GM12878 (cell line): ENCODE measurements around the gene ST8SIA1. TPM values are rescaled to one million over a fixed set of nuclear protein-coding genes. Genes with fewer than 3 reads are reported as not detected.

Source experiments
- ATAC-seq: fragments of 200-7000 bp; cut with Tn5 transposase; 3 replicates; pipeline ENCODE4 v1.9.1; 2020; ENCODE audit warnings: mild to moderate bottlenecking, moderate library complexity
- BruUV-seq: library from RNA; stranded (reverse); fragments of 400-500 nt; replicated peaks from 2 replicates; lab custom pipeline; 2021; lab: Mats Ljungman, UMichigan
- CTCF ChIA-PET: fragments of 300-600 bp; sonication (Branson Sonifier 250); formaldehyde crosslinking; extraction: SDS; loops from one replicate; lab custom pipeline; 2021; ENCODE audit warnings: inconsistent platforms; lab: Yijun Ruan, JAX
- POLR2A ChIA-PET: fragments of 350-600 bp; formaldehyde crosslinking; extraction: SDS; loops from one replicate; lab custom pipeline; 2021; ENCODE audit warnings: inconsistent platforms; lab: Charles Lee
- RAD21 ChIA-PET: fragments of 300-600 bp; sonication (Branson Sonifier 250); formaldehyde crosslinking; loops from one replicate; lab custom pipeline; 2023; ENCODE audit warnings: antibody characterized with exemption; ENCODE audit not compliant: unreplicated experiment; lab: Charles Lee
- SMC1A ChIA-PET: fragments of 300-600 bp; sonication (Branson Sonifier 250); formaldehyde crosslinking; loops from one replicate; lab custom pipeline; 2023; ENCODE audit not compliant: unreplicated experiment, uncharacterized antibody; lab: Charles Lee
- DNase-seq: peaks from one replicate; pipeline ENCODE4 v3.0.0-alpha.2; 2011; ENCODE audit warnings: low read depth, low spot score
- FAIRE-seq: peaks from 3 replicates; lab custom pipeline; 2011; peaks lifted over from hg19 to GRCh38; lab: Jason Lieb, UNC
- H2AFZ ChIP-seq: 2 replicates; pipeline ENCODE4 v1.6.0; 2011; ENCODE audit warnings: low read depth, low read length, control low read depth; ENCODE audit not compliant: control insufficient read depth
- H3K27ac ChIP-seq: 2 replicates; pipeline ENCODE4 v1.5.1; 2011; ENCODE audit warnings: control low read depth; ENCODE audit not compliant: control insufficient read depth, insufficient read depth
- H3K27me3 ChIP-seq, 2 experiments: replicated peaks in 1 of 2; 2 replicates each; pipeline versions ENCODE4 v1.6.0 to v1.6.1; 2011; ENCODE audit warnings: low read length in 1 of 2; ENCODE audit not compliant: control insufficient read depth in 2 of 2, insufficient read depth in 2 of 2
- H3K36me3 ChIP-seq, 2 experiments: 2 replicates each; pipeline ENCODE4 v1.5.1; 2011; ENCODE audit warnings: low read length in 1 of 2; ENCODE audit not compliant: control insufficient read depth in 2 of 2, insufficient read depth in 2 of 2
- H3K4me1 ChIP-seq: 2 replicates; pipeline ENCODE4 v1.6.1; 2011; ENCODE audit warnings: mild to moderate bottlenecking, low read length, moderate library complexity, mixed read lengths; ENCODE audit not compliant: control insufficient read depth, insufficient read depth
- H3K4me2 ChIP-seq: 2 replicates; pipeline ENCODE4 v1.6.0; 2011; ENCODE audit warnings: control low read depth; ENCODE audit not compliant: control insufficient read depth, insufficient read depth
- H3K4me3 ChIP-seq: fragments of 200-600 bp; sonication (generic); 2 replicates; pipeline ENCODE4 v1.5.1; 2016
- H3K79me2 ChIP-seq: 2 replicates; pipeline ENCODE4 v1.6.0; 2011; ENCODE audit warnings: low read length; ENCODE audit not compliant: control insufficient read depth, insufficient read depth
- H3K9ac ChIP-seq: 2 replicates; pipeline ENCODE4 v1.8.0; 2011; ENCODE audit warnings: low read length, control low read depth, mixed read lengths; ENCODE audit not compliant: control insufficient read depth, insufficient read depth
- H3K9me3 ChIP-seq: replicated peaks from 3 replicates; pipeline ENCODE4 v1.5.1; 2011; ENCODE audit warnings: mild to moderate bottlenecking, low read length; ENCODE audit not compliant: control insufficient read depth, insufficient read depth
- H4K20me1 ChIP-seq: 2 replicates; pipeline ENCODE4 v1.6.0; 2011; ENCODE audit not compliant: control insufficient read depth, insufficient read depth
- ASH2L ChIP-seq: fragments of 300-600, 200-600 bp; sonication (generic); IDR thresholded peaks from 2 replicates; pipeline ENCODE4 v1.6.1; 2017; ENCODE audit warnings: low read depth, mild to moderate bottlenecking, borderline replicate concordance
- ATF2 ChIP-seq: IDR thresholded peaks from 2 replicates; pipeline ENCODE4 v1.6.1; 2012; ENCODE audit warnings: low read length, inconsistent platforms
- CHD2 ChIP-seq: IDR thresholded peaks from 2 replicates; pipeline ENCODE4 v1.6.1; 2011; ENCODE audit warnings: low read depth, low read length, improper control_type of control experiment, borderline replicate concordance
- ESRRA ChIP-seq: IDR thresholded peaks from 2 replicates; pipeline ENCODE4 v1.6.1; 2012; ENCODE audit warnings: mild to moderate bottlenecking, low read length, improper control_type of control experiment
- FOS ChIP-seq: IDR thresholded peaks from 3 replicates; pipeline ENCODE4 v1.6.1; 2011; ENCODE audit warnings: borderline replicate concordance; ENCODE audit not compliant: insufficient read length; ENCODE audit errors: extremely low read depth
- KLF5 ChIP-seq: fragments of 450-650 bp; IDR thresholded peaks from 2 replicates; pipeline ENCODE4 v1.6.1; 2014; ENCODE audit warnings: mild to moderate bottlenecking; ENCODE audit not compliant: partially characterized antibody
- NR2C1 ChIP-seq: fragments of 450-650 bp; IDR thresholded peaks from 2 replicates; pipeline ENCODE4 v1.6.1; 2017; ENCODE audit warnings: antibody characterized with exemption, mild to moderate bottlenecking, moderate library complexity
- PAX8 ChIP-seq: fragments of 450-650 bp; IDR thresholded peaks from 2 replicates; pipeline ENCODE4 v1.6.1; 2017; ENCODE audit warnings: mild to moderate bottlenecking, moderate library complexity
- YBX1 ChIP-seq: fragments of 450-650 bp; IDR thresholded peaks from 2 replicates; pipeline ENCODE4 v1.6.1; 2016; ENCODE audit warnings: antibody characterized with exemption
- ZNF384 ChIP-seq: IDR thresholded peaks from 2 replicates; pipeline ENCODE4 v1.6.1; 2012; ENCODE audit warnings: low read depth, mild to moderate bottlenecking, low read length, improper control_type of control experiment, borderline replicate concordance
- ZZZ3 ChIP-seq: IDR thresholded peaks from 2 replicates; pipeline ENCODE4 v1.6.1; 2011; ENCODE audit warnings: low read depth; ENCODE audit not compliant: control insufficient read depth, insufficient read length
- WGBS: methylation state at CpG from one replicate; pipeline ENCODE4 v1.1.6; 2016; ENCODE audit warnings: low lambda C conversion rate; ENCODE audit not compliant: insufficient replicate concordance, insufficient coverage; ENCODE audit errors: missing lambda C conversion rate; 5-methylcytosine and 5-hydroxymethylcytosine counted together
- in situ Hi-C: fragments of 300-500 bp; cut with MboI; formaldehyde crosslinking; loops from 9 replicates; pipeline ENCODE4 v1.14.3; 2018; ENCODE audit warnings: mixed read lengths
- intact Hi-C: fragments of 100-400 bp; cut with micrococcal nuclease; formaldehyde crosslinking; loops from one replicate; pipeline ENCODE4 v1.14.2; 2022; ENCODE audit not compliant: unreplicated experiment
- polyA plus RNA-seq, 11 experiments: library from polyadenylated mRNA; depleted of rRNA in 4 of 11; unstranded in 6 of 11; stranded (reverse) in 5 of 11; fragments of >200 nt; fragmentation: Nextera tagmentation in 4 of 11; fragmentation: Illumina TruSeq in 1 of 11; extraction: Ambion mirVana in 4 of 11; extraction: Trizol in 1 of 11; gene quantifications; 1 replicate in 1 of 11; 2 replicates in 10 of 11; pipeline versions ENCODE4 v1.2.1 to v1.2.3, GENCODE V29; 2011 to 2016; ENCODE audit warnings: inconsistent platforms in 2 of 11, missing spikeins in 2 of 11, low read depth in 1 of 11
- total RNA-seq, 4 experiments: library from RNA; depleted of rRNA in 3 of 4; stranded (reverse); fragments of >200 nt in 3 of 4; fragmentation: Illumina TruSeq in 1 of 4; extraction: Trizol in 1 of 4; gene quantifications; 2 replicates each; pipeline versions ENCODE4 v1.2.1 to v1.2.3, GENCODE V29; 2013 to 2021

Gene ST8SIA1
- total and polyA plus RNA-seq, 10 of the 15 experiments (the other 5 are each of a cell fraction or from before 2014, with no cell fraction given): 0.23 to 0.35 (median 0.23) TPM; not detected in 7

- TF ChIP-seq NR2C1: no peak
- no peak for TF ChIP-seq FOS
- no peak for TF ChIP-seq PAX8
- no peak for TF ChIP-seq ASH2L
- no peak for TF ChIP-seq ATF2
- TF ChIP-seq ESRRA: no peak
- TF ChIP-seq ZNF384: no peak
- no peak for TF ChIP-seq CHD2
- no peak for TF ChIP-seq KLF5
- no peak for TF ChIP-seq YBX1
- no peak for TF ChIP-seq ZZZ3
- intact Hi-C loops: no loop called here
- ChIA-PET POLR2A (no interaction called here), RAD21 (interaction anchor here (1.8 kb wide), 1 partner anchor 8 kb away, joined by 3 read pairs; no protein-coding TSS in a partner anchor), SMC1A (no interaction called here), CTCF (interaction anchor here (0.6 kb wide), 1 partner anchor 184 kb away, joined by 4 read pairs; no protein-coding TSS in a partner anchor)
- Histone ChIP-seq H3K27ac (no peak overlapping the region), H3K4me1 (no peaks in the 10 kb centered on the region), H3K27me3 (peaks cover 3 to 17% of the 10 kb centered on the region in 2 experiments), H4K20me1 (no peaks in the 10 kb centered on the region), H2AFZ (no peak overlapping the region), H3K79me2 (no peaks in the 10 kb centered on the region), H3K4me3 (no peak overlapping the region), H3K4me2 (no peak overlapping the region), H3K9ac (no peak overlapping the region), H3K36me3 (no peaks in the 10 kb centered on the region), H3K9me3 (no peaks in the 10 kb centered on the region)
- DNase-seq (no peak), FAIRE-seq (no peak), ATAC-seq (no peak)
- BruUV-seq: no TSS peak
- in situ Hi-C loops: no loop called here
- 17% methylated on average over 4 of the region's 4 CpGs for WGBS
Observed at GRCh38 chr12:22329621-22330020, 4.9 kb downstream of the ST8SIA1 start.
